ENCODE data around the gene SEZ6L.

SEZ6L gene

DNA sequence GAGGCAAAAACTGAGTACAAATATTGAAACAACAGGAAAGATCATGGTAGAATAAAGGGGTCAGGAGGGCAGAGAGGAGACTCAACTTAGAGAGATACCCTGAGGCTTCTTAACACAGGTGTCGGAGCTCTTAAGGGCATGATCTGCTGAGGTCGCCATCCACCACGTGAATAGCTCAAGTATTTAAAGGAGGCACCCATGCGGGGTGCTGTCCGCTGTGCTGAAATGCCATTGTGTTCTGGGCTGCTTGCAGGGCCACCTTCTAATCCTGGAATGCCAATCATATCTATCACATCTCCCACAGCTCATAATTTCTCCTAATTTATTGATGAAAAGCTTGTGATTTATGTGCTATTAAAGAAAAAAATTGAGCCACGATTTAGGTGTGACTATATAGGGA is 90.2 kb downstream of the SEZ6L start:
- no peak for DNase-seq

- no peak for DNase-seq
Measured at GRCh38 chr22:26264162-26264561, 94.9 kb downstream of the SEZ6L start.

GRCh38 chr22:26265281-26265680 is 96.0 kb downstream of the SEZ6L start:
- DNase-seq, result no peak

GRCh38 chr22:26265909-26266308 is 96.6 kb downstream of the SEZ6L start:
- no peak for DNase-seq

DNA sequence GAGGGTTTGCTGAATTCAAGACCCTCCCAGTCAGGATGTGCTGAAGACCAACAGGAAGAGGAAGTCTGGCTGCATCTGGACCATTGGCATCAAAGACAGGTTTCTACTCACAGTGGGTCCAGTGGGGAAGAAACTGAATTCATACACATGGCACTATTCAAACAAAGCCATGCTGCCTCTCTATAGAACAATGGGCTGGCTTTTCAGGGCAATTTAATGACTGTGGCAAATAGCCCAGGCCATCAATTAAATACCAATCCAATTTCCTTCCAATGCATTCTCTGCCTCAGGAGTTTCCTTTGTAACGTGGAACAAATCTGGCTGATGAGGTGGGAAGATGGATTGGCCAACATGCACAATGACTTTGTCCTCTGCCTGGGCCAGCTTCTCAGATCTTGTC is 98.6 kb downstream of the SEZ6L start:
- DNase-seq, result no peak

DNA sequence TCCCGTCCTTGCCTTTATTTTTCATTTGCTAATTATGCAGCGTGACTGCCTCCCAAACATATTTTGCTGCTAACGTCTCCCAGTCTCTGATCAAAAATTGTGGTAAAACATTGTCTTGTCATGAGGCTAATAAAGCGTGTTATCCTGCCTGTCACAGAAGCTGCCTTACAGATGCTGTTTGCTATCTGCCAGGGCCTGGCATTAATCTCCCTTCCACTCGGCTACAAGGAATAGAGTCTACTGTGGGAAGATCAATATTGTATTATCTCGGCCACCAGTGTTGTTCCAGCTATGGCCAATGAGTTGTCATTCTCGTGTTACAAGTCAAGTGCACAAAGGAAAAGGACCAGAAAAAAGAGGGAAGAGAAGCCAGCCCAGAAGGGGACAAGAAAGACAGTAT is 100.3 kb downstream of the SEZ6L start:
- no peak for DNase-seq

DNA sequence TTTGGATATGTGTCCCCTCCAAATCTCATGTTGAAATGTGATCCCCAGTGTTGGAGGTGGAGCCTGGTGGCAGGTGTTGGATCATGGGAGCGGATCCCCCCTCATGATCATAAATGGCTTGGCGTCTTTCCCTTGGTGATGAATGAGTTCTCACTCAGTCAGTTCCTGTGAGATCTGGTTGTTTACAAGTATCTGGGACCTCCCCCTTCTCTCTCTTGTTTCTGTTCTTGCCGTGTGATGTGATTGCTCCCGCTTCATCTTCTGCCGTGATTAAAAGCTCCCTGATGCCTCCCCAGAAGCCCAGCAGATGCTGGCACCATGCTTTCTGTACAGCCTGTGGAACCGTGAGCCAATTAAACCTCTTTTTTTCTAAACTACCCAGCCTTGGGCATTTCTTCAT is 102.2 kb downstream of the SEZ6L start:
- DNase-seq, result no peak

DNA sequence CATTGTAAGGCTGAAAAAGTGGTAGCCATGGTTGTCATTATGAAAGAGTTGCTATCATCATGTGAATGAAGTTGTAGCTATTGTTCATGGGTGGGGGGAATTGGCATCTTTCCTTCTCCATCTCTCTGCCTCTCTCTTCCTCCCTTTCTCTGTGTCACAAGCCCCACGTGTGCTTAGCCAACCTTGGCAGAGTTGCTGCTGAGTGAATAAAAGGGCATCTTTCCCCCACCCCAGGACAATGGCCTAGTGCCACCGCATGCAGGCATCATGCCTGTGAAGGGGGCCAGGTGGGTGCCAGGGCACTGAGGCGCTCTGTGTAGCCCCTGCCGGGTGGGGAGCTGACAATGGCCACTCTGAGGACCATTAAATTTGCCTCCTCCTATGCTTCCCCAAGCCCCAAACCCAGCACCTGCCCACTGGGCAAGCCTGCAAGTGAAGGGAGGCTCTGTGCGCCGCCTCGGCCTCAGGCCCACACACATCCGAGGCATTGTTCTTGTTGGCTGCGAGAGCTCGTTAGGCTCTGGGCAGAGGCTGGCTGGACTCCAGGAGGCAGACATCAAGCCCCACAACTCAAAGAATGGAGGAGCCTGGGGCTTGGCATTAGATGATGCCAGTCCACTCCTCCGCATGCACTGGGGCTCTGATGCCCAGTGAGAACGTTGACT is 103.9 kb downstream of the SEZ6L start:
- DNase-seq, result no peak

- no peak for DNase-seq
Measured at GRCh38 chr22:26276529-26277160, 107.4 kb downstream of the SEZ6L start.

DNA sequence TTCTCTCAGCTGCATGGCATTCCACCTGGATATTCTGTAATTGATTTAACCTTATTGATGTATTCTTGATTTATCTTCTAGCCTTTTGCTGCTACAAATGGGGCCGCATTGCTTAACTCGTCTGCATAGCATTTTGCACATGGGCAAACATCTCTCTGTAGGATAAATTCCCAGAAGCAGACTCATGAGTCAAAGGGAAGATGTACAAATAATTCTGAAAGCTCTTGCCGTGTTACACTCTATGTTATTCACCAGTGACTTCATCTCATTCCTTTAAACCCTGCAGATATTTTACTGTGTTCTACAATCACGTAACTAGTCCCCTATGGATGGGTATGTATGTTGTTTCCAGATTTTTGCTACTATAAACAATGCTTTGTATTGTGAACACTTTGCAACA is 112.7 kb downstream of the SEZ6L start:
- DNase-seq, result no peak

DNA sequence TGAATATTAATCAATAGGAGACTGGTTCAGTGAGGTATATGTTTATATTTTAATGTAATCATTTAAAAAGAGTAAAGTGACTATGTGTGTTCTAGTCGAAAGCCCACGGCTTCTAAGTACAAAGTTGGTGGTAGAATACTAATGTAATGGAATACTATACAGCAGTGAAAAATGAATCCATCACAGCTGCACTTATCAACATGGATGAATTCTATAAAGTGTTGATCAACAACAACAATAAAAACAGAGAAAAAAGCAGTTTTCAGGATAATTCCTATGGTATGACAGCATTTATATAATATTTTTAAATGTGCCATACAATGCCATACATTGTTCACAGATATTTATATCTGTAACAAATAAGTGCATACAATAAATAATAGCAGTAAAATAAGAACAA is 114.1 kb downstream of the SEZ6L start:
- no peak for DNase-seq

DNA sequence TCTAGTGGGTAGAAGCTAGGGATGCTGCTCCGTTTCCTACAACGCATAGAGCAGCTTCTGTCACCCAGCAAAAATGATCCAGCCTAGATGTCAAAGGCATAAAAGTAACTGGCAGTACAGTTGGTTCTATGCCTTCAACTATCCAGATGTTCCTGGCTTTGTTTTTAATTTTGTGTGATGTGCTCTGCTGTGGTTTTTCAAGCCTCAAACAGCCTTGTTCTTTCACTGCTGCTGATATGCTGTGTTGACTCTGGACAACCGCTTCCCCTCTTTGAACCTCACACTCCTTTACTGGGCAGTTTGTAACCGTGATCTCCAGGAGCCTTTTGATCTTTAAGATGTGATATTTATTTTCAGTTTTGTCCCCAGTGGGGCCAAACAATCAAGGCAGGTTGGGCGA is 116.4 kb downstream of the SEZ6L start:
- DNase-seq, result no peak

- no peak for DNase-seq
Measured at GRCh38 chr22:26286091-26286820, 117.0 kb downstream of the SEZ6L start.

DNA sequence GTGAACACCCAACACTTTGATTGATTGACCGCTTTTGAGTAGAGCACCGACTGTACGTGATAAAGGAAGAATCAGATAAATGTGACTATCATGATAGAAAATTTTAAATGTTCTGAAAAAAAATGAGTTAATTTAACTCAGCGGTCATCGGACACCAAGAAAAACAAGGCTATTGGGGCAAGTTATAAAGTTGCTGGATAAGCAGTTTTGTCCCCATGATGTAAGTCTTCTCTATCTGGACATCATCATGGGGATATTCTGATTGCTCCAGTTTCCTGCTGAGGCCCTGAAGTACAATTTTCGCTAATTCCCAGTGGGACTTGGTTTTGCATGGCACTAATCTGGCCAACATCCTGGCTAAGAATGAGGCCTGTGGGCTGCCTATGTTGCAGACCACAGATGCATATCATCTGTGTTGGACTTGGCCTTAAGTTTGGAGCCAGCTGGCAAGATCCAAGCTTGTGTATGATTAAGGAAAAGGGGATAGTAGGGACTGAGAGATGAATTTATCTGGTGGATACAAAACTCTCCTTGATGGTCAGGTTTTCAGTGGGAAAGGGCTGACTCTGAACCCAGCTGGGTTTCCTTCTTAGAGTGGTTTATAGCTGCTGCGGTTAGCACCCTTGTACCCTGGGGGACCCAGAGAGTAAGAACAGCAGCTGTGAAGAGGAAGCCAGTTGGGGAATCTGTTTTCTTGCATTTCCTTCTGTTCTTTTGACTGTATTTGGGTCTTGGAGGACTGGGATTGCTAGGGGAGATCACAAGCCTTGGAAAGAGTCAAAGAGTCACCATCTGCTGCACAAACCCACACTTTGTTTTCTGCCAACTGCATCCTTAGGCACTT is 118.3 kb downstream of the SEZ6L start:
- no peak for DNase-seq

DNA sequence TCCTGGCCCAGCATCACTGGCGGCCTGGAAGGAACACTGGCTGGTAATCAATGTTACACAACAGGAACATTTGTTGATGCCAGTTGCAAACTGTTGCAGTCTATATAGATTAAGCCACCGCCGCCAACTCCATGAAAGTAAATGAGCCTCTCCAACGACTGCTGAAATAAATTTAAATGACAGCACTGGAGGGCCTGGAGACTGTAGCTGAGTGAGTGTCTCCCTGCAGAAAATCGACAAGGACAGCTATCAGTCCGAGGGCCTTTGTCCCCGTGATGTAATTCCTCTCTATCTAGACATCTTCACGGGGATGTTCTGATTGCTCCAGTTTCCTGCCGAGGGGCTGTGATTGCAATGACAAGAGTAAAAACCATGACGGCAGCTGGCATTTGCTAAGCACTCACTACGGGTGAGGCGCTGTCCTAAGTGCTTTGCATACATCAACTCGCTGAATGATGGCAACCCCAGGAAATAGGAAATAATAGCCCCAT is 120.4 kb downstream of the SEZ6L start:
- DNase-seq, result no peak

DNA sequence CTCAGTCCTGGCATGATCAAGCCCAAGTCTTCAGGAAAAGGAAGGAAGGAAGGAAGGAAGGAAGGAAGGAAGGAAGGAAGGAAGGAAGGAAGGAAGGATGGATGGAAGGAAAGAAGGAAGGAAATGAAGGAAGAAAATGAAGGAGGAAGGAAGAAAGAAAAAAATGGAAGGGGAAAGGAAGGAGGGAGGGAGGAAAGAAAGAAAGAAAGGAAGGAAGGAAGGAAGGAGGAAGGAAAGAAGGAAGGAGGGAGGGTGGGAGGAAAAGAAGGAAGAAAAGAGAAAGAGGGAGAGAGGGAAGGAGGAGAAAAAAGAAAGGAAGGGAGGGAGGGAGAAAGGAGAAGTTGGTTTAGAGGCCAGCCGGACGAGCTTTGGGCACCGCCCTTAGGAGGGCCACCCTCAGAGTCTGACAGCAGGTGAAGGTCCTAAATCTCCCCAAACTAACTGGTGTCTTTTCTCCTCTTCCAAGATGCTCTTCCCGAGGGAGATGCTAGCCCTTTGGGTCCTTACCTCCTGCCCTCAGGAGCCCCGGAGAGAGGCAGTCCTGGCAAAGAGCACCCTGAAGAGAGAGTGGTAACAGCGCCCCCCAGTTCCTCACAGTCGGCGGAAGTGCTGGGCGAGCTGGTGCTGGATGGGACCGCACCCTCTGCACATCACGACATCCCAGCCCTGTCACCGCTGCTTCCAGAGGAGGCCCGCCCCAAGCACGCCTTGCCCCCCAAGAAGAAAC is 122.8 kb downstream of the SEZ6L start:
- DNase-seq, result no peak

DNA sequence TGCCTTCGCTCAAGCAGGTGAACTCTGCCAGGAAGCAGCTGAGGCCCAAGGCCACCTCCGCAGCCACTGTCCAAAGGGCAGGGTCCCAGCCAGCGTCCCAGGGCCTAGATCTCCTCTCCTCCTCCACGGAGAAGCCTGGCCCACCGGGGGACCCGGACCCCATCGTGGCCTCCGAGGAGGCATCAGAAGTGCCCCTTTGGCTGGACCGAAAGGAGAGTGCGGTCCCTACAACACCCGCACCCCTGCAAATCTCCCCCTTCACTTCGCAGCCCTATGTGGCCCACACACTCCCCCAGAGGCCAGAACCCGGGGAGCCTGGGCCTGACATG is 123.4 kb downstream of the SEZ6L start:
- DNase-seq, result no peak

DNA sequence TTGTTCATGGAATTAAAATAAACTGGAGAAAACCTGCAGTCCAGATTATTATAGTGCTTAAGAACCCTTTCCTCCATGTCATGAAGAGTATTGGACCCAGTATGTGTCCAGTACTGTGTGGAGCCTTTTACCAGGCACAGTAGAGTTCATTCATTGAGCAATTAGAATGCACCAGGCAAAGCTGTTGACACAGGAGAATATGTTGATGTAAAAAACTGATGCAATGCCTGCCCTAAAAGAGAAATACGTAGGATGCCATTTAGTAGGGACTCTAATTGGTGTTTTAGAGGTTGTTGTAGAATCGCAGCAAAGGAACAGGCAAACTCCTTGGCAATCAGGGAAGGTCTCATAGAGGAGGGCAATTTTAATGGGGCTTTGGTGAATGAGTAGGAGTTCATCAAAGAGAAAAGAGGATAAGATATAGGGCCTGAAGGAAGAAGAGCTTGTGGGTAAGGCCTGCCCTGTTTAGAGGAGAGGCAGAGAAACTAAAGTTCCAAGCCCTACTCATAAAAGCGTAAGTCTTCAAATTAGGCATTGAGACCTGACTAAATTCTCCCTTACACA is 126.4 kb downstream of the SEZ6L start:
- no peak for DNase-seq

DNA sequence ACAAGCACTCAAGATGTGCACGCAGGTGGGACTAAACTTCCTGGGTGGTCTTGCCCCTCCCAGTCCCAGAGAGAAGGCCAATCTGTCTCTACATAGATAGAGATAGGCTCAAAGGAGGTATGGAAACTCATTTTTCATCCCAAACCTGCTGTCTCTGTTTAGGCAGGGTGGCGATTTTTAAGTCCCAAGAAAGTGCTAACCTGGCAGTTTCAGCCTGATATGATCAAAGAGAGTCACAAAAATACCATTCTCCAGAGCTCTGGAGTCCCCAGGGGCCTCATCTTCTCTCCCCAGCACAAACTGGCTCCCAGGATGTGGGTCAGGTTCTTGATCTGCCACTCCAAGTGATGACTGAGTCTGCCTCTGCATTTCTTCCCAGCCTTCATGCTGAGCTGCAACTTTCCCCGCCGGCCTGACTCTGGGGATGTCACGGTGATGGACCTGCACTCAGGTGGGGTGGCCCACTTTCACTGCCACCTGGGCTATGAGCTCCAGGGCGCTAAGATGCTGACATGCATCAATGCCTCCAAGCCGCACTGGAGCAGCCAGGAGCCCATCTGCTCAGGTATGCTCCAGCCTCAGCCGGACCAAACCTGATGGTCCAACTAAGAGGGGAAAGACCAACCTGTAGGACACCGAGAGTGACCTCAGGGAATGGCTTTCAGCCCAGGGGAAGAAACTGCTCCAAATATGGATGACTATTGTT is 129.5 kb downstream of the SEZ6L start:
- no peak for DNase-seq

GRCh38 chr22:26302726-26303125 is 133.5 kb downstream of the SEZ6L start:
- DNase-seq, result no peak

DNA sequence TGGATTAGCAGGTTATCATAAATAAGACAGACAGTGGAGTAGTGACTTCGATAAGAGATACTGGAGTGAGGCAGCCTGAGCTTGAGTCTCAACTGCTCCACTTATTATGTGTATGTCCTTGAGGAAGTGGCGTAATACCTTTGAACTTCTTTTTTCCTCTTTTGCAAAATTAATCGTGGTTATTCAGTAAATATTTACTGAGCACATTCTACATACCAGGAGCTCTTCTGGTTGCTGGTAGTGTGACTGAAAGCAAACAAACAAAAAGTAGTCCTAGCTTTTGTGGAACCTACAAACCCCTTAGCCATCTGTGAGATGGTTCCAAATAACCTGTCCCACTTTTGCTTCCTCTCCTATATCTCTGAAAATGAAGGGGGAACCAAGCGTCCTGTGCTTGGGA is 134.2 kb downstream of the SEZ6L start:
- no peak for DNase-seq

- DNase-seq, result no peak
Measured at GRCh38 chr22:26304730-26305129, 135.5 kb downstream of the SEZ6L start.

Measured in activated CD8-positive, alpha-beta memory T cell treated with anti-CD3 and anti-CD28 coated beads, Interleukin-2, amount 50 U/mL, for 4 hours (primary cell).